ENCODE data around the gene INO80C. TPM values are rescaled to one million over a fixed set of nuclear protein-coding genes. Genes with fewer than 3 reads are reported as not detected.

INO80C gene, protein sequence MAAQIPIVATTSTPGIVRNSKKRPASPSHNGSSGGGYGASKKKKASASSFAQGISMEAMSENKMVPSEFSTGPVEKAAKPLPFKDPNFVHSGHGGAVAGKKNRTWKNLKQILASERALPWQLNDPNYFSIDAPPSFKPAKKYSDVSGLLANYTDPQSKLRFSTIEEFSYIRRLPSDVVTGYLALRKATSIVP
- total RNA-seq (2022; extraction: Qiagen RNA extraction) = 21.4 to 25.5 TPM (median 23.1 TPM) in 5 replicates

DNA sequence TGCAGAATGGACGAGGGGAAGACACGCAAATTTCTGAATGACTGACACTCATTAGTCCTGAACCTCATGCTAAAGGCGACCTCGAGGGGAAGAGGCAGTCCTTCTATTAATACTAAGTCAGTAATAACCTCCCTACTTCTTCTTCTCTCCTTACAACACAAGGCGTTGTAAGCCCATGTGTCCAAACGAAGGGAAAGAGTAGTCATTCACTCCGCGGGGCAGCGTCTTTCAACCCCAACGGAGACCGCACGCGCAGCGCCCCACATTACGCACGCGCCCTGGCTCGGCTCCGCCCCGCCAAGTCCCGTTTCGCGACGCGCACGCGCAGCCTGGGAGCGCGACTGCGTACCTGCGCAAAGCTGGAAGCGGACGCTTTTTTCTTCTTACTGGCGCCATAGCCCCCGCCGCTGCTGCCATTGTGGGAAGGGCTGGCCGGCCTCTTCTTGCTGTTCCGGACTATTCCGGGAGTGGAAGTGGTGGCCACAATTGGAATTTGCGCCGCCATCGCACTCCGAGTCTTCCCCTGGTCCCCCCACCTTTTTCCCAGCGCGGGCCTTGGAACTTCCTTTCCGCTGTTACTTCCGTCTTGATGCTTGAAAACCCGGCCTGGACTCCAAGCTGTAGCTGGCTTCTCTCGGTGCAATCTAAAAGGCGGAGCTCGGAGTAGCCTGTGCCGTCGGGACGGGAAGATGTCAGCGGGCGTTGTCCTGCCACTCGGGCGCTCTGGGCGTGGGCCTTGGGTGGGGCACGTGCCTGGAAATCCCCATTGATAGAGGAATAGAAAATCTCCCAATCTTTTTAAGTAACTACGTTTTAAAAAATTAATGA lies at the start of gene INO80C:
TSS of gene INO80C (minus strand) at position 591 of the 828 bp plus-strand sequence. CDS start at position 505, 86 bp downstream.

Other genes with a start within 250 kb of the INO80C start
- gene ZSCAN30, start 207.7 kb downstream of the INO80C start, total RNA-seq (2022; extraction: Qiagen RNA extraction) = 0.52 to 1.2 TPM (median 0.90 TPM) in 5 replicates
- gene ZNF24, start 153.5 kb downstream of the INO80C start, total RNA-seq (2022; extraction: Qiagen RNA extraction) = 10.6 to 12.6 TPM (median 11.4 TPM) in 5 replicates
- gene ZNF396, start 120.6 kb downstream of the INO80C start, total RNA-seq (2022; extraction: Qiagen RNA extraction) = 0.52 to 0.90 TPM (median 0.72 TPM) in 5 replicates
- 45.5 to 73.2 TPM (median 56.0 TPM) in 5 replicates for gene GALNT1, start 83.8 kb upstream of the INO80C start, total RNA-seq (2022; extraction: Qiagen RNA extraction)